H1 (cell line): Measurements from ENCODE around the gene POLR3C. TPM values are rescaled to one million over a fixed set of nuclear protein-coding genes. Genes with fewer than 3 reads are reported as not detected.

Experiments
- CTCF ChIA-PET: fragments of 300-600 bp; sonication (Branson Sonifier 250); formaldehyde crosslinking; loops from one replicate; lab custom pipeline; 2021; ENCODE audit not compliant: partially characterized antibody; lab: Charles Lee
- POLR2A ChIA-PET: fragments of 300-600 bp; sonication (Branson Sonifier 250); formaldehyde crosslinking; loops from one replicate; lab custom pipeline; 2021; ENCODE audit warnings: inconsistent platforms; ENCODE audit not compliant: partially characterized antibody; lab: Charles Lee
- DNase-seq, 2 experiments: peaks; one replicate each; pipeline versions ENCODE4 v3.0.0 to v3.0.0-alpha.2; 2010 to 2022; ENCODE audit warnings: low spot score in 2 of 2, low read depth in 1 of 2, mixed read lengths in 1 of 2
- FAIRE-seq: peaks from 2 replicates; lab custom pipeline; 2011; peaks lifted over from hg19 to GRCh38; lab: Jason Lieb, UNC
- H2AFZ ChIP-seq: 2 replicates; pipeline ENCODE4 v1.8.1; 2012; ENCODE audit warnings: low read length, inconsistent platforms
- H2AK5ac ChIP-seq: 2 replicates; pipeline ENCODE4 v1.6.1; 2013; ENCODE audit warnings: low read depth, low read length
- H2BK120ac ChIP-seq: replicated peaks from 2 replicates; pipeline ENCODE3; 2013; ENCODE audit warnings: low read depth, low read length, inconsistent platforms
- H2BK12ac ChIP-seq: 2 replicates; pipeline ENCODE4 v1.6.1; 2013; ENCODE audit warnings: low read depth, low read length
- H2BK15ac ChIP-seq: 2 replicates; pipeline ENCODE4 v1.6.1; 2013; ENCODE audit warnings: low read length
- H2BK20ac ChIP-seq: 2 replicates; pipeline ENCODE4 v1.6.1; 2013; ENCODE audit warnings: low read length
- H2BK5ac ChIP-seq: 2 replicates; pipeline ENCODE4 v1.6.1; 2013; ENCODE audit warnings: low read depth, low read length
- H3K14ac ChIP-seq: 2 replicates; pipeline ENCODE4 v1.6.1; 2013; ENCODE audit warnings: inconsistent platforms; ENCODE audit not compliant: insufficient read length
- H3K18ac ChIP-seq: 2 replicates; pipeline ENCODE4 v1.6.1; 2013; ENCODE audit warnings: low read length; ENCODE audit errors: extremely low read depth
- H3K23ac ChIP-seq: 2 replicates; pipeline ENCODE4 v1.6.1; 2013; ENCODE audit warnings: inconsistent platforms; ENCODE audit not compliant: insufficient read length
- H3K23me2 ChIP-seq: 2 replicates; pipeline ENCODE4 v1.6.1; 2013; ENCODE audit warnings: low read depth, low read length
- H3K27ac ChIP-seq: 2 replicates; pipeline ENCODE4 v1.6.1; 2011; ENCODE audit warnings: low read depth, low read length, inconsistent platforms
- H3K27me3 ChIP-seq, 4 experiments: replicated peaks in 1 of 4; 1 replicate in 1 of 4; 2 replicates in 3 of 4; pipeline versions ENCODE4 v1.6.1 to v1.8.1; 2011 to 2013; ENCODE audit warnings: low read length in 3 of 4, mild to moderate bottlenecking in 3 of 4, inconsistent platforms in 2 of 4, mixed read lengths in 2 of 4, moderate library complexity in 1 of 4; ENCODE audit not compliant: control insufficient read depth in 3 of 4, insufficient read depth in 3 of 4; ENCODE audit errors: extremely low read depth in 1 of 4
- H3K36me3 ChIP-seq, 4 experiments: 2 replicates each; pipeline versions ENCODE4 v1.6.1 to v1.8.1; 2011 to 2013; ENCODE audit warnings: mild to moderate bottlenecking in 4 of 4, low read length in 3 of 4, moderate library complexity in 2 of 4, control low read depth in 1 of 4, inconsistent platforms in 1 of 4; ENCODE audit not compliant: insufficient read depth in 4 of 4, control insufficient read depth in 2 of 4
- H3K4ac ChIP-seq: replicated peaks from 2 replicates; pipeline ENCODE3; 2013; ENCODE audit warnings: low read length, low read depth, mixed read lengths, inconsistent platforms; ENCODE audit not compliant: insufficient read length
- H3K4me1 ChIP-seq, 4 experiments: replicated peaks in 1 of 4; 1 replicate in 1 of 4; 2 replicates in 3 of 4; pipeline versions ENCODE4 v1.6.1 to v1.8.1; 2011 to 2013; ENCODE audit warnings: low read length in 3 of 4, inconsistent platforms in 2 of 4, mixed read lengths in 1 of 4; ENCODE audit not compliant: insufficient read depth in 4 of 4, control insufficient read depth in 3 of 4
- H3K4me2 ChIP-seq, 2 experiments: 2 replicates each; pipeline versions ENCODE4 v1.6.1 to v1.8.1; 2011 to 2013; ENCODE audit warnings: low read depth in 2 of 2, low read length in 2 of 2, control low read depth in 1 of 2, inconsistent platforms in 1 of 2, mild to moderate bottlenecking in 1 of 2; ENCODE audit not compliant: insufficient read depth in 1 of 2
- H3K4me3 ChIP-seq, 4 experiments: fragments of 200-600, 300-600 bp in 1 of 4; sonication (generic), shearing (Covaris generic), sonication (Bioruptor Twin) in 1 of 4; 2 replicates each; pipeline versions ENCODE4 v1.5.1 to v1.8.1; 2011 to 2016; ENCODE audit warnings: low read length in 4 of 4, low read depth in 3 of 4, control low read depth in 2 of 4, inconsistent platforms in 2 of 4, mild to moderate bottlenecking in 2 of 4, mixed read lengths in 1 of 4, moderate library complexity in 1 of 4; ENCODE audit not compliant: insufficient read depth in 2 of 4; ENCODE audit errors: extremely low read depth in 1 of 4
- H3K56ac ChIP-seq: replicated peaks from 2 replicates; pipeline ENCODE3; 2013; ENCODE audit warnings: low read depth, mild to moderate bottlenecking, mixed read lengths, low read length, inconsistent platforms; ENCODE audit not compliant: insufficient read length
- H3K79me1 ChIP-seq: 2 replicates; pipeline ENCODE4 v1.6.1; 2013; ENCODE audit warnings: low read depth, low read length, control low read depth
- H3K79me2 ChIP-seq, 2 experiments: 2 replicates each; pipeline versions ENCODE4 v1.6.1 to v1.8.1; 2012 to 2013; ENCODE audit warnings: low read length in 2 of 2, mild to moderate bottlenecking in 2 of 2, inconsistent platforms in 1 of 2; ENCODE audit not compliant: insufficient read depth in 2 of 2, control insufficient read depth in 1 of 2
- H3K9ac ChIP-seq, 4 experiments: replicated peaks in 1 of 4; 1 replicate in 1 of 4; 2 replicates in 3 of 4; pipeline versions ENCODE4 v1.6.1 to v1.8.1; 2011 to 2013; ENCODE audit warnings: low read depth in 3 of 4, low read length in 3 of 4, control low read depth in 2 of 4, mild to moderate bottlenecking in 2 of 4, moderate library complexity in 2 of 4, inconsistent platforms in 1 of 4; ENCODE audit errors: extremely low read depth in 1 of 4
- H3K9me3 ChIP-seq, 2 experiments: 2 replicates each; pipeline versions ENCODE4 v1.6.1 to v1.8.1; 2012 to 2013; ENCODE audit warnings: mild to moderate bottlenecking in 2 of 2, moderate library complexity in 2 of 2, control low read depth in 1 of 2, inconsistent platforms in 1 of 2, low read depth in 1 of 2, low read length in 1 of 2, mixed read lengths in 1 of 2; ENCODE audit not compliant: insufficient read depth in 2 of 2
- H4K20me1 ChIP-seq, 2 experiments: replicated peaks in 1 of 2; 2 replicates each; pipeline versions ENCODE3 to v1.8.1; 2011 to 2013; ENCODE audit warnings: inconsistent platforms in 2 of 2, low read length in 2 of 2, mild to moderate bottlenecking in 1 of 2; ENCODE audit not compliant: insufficient read depth in 2 of 2, control insufficient read depth in 1 of 2
- H4K5ac ChIP-seq: 2 replicates; pipeline ENCODE4 v1.6.1; 2013; ENCODE audit warnings: low read length, low read depth, mixed read lengths, inconsistent platforms; ENCODE audit not compliant: insufficient read length
- H4K8ac ChIP-seq: 2 replicates; pipeline ENCODE4 v1.8.0; 2013; ENCODE audit warnings: mild to moderate bottlenecking, moderate library complexity, low read length, inconsistent platforms; ENCODE audit not compliant: insufficient read depth; ENCODE audit errors: extremely low read depth
- H4K91ac ChIP-seq: replicated peaks from 2 replicates; pipeline ENCODE3; 2013; ENCODE audit warnings: low read length, mixed read lengths, inconsistent platforms; ENCODE audit not compliant: insufficient read length
- ASH2L ChIP-seq: fragments of 200-600, 300-600 bp; sonication (generic); IDR thresholded peaks from one replicate; pipeline ENCODE4 v1.7.1; 2017; ENCODE audit warnings: low read length
- BACH1 ChIP-seq: IDR thresholded peaks from 2 replicates; pipeline ENCODE4 v1.6.1; 2012; ENCODE audit warnings: low read length, improper control_type of control experiment
- CHD1 ChIP-seq: IDR thresholded peaks from 2 replicates; pipeline ENCODE4 v1.6.1; 2012; ENCODE audit warnings: low read depth, low read length, improper control_type of control experiment
- CTBP2 ChIP-seq: IDR thresholded peaks from 2 replicates; pipeline ENCODE4 v1.7.0; 2011; ENCODE audit warnings: borderline replicate concordance, mild to moderate bottlenecking, moderate library complexity, mixed read lengths, low read length; ENCODE audit not compliant: insufficient read depth, insufficient read length
- GTF2F1 ChIP-seq: IDR thresholded peaks from 2 replicates; pipeline ENCODE4 v1.6.1; 2012; ENCODE audit warnings: low read depth, low read length, improper control_type of control experiment, borderline replicate concordance
- JUN ChIP-seq: IDR thresholded peaks from 2 replicates; pipeline ENCODE4 v1.6.1; 2011; ENCODE audit warnings: low read depth, mild to moderate bottlenecking, improper control_type of control experiment, low read length
- NANOG ChIP-seq: IDR thresholded peaks from 2 replicates; pipeline ENCODE4 v1.6.1; 2011; ENCODE audit warnings: low read length, low read depth, mild to moderate bottlenecking, inconsistent platforms; ENCODE audit not compliant: insufficient read depth, poor library complexity, severe bottlenecking
- PHF8 ChIP-seq: fragments of 200-600 bp; sonication (generic); conservative IDR thresholded peaks from 2 replicates; pipeline ENCODE4 v1.7.1; 2012; ENCODE audit warnings: low read depth, mild to moderate bottlenecking, inconsistent platforms, low read length, moderate library complexity
- POLR2A ChIP-seq, 2 experiments: IDR thresholded peaks; 1 replicate in 1 of 2; 2 replicates in 1 of 2; pipeline ENCODE4 v1.6.1; 2011; ENCODE audit warnings: low read depth in 2 of 2, low read length in 2 of 2, mild to moderate bottlenecking in 2 of 2; ENCODE audit errors: control extremely low read depth in 1 of 2
- SP4 ChIP-seq: IDR thresholded peaks from 2 replicates; pipeline ENCODE4 v1.6.1; 2012; ENCODE audit warnings: low read length, inconsistent platforms
- TEAD4 ChIP-seq: IDR thresholded peaks from 2 replicates; pipeline ENCODE4 v1.6.1; 2012; ENCODE audit warnings: low read depth, low read length, inconsistent platforms, mixed read lengths
- YY1 ChIP-seq: IDR thresholded peaks from 2 replicates; pipeline ENCODE4 v1.6.1; 2011; ENCODE audit warnings: low read depth, mild to moderate bottlenecking, low read length
- WGBS, 2 experiments: shearing (Covaris generic) in 1 of 2; methylation state at CpG; one replicate each; pipeline versions ENCODE4 v1.1.6 to v1.1.7; 2013 to 2015; ENCODE audit warnings: low lambda C conversion rate in 2 of 2, mixed read lengths in 2 of 2, inconsistent platforms in 1 of 2, low coverage in 1 of 2, missing lambda C conversion rate in 1 of 2; ENCODE audit not compliant: insufficient replicate concordance in 2 of 2, insufficient coverage in 1 of 2, insufficient read length in 1 of 2; ENCODE audit errors: extremely low coverage in 1 of 2, missing lambda C conversion rate in 1 of 2; 5-methylcytosine and 5-hydroxymethylcytosine counted together
- polyA plus RNA-seq, 7 experiments: library from polyadenylated mRNA; depleted of rRNA in 3 of 7; stranded (reverse) in 5 of 7; unstranded in 2 of 7; fragments of >200 nt in 5 of 7; fragments of 200-250 nt in 2 of 7; gene quantifications; 1 replicate in 5 of 7; 2 replicates in 1 of 7; 4 replicates in 1 of 7; pipeline versions ENCODE4 v1.2.1 to v1.2.3, GENCODE V29; 2011 to 2013; ENCODE audit warnings: missing spikeins in 2 of 7, mixed read lengths in 2 of 7
- total RNA-seq: library from RNA; stranded (reverse); fragmentation: NEBNext Ultra II Directional; extraction: Animal tissue kit (Norgen Biotek cat#: 25700); gene quantifications from 2 replicates; pipeline ENCODE4 v1.2.1, GENCODE V29; 2021
- TF ChIP-seq, protein P1 (sequence below): IDR thresholded peaks from 2 replicates; pipeline ENCODE4 v1.6.1; 2012; ENCODE audit warnings: inconsistent platforms
- TF ChIP-seq, protein P2 (sequence below): IDR thresholded peaks from 2 replicates; pipeline ENCODE4 v1.6.1; 2012; ENCODE audit warnings: inconsistent platforms

POLR3C gene
- total and polyA plus RNA-seq, 2 of the 8 experiments (the other 6 are each of a cell fraction or from before 2014, with no cell fraction given): 26.8 TPM

DNA sequence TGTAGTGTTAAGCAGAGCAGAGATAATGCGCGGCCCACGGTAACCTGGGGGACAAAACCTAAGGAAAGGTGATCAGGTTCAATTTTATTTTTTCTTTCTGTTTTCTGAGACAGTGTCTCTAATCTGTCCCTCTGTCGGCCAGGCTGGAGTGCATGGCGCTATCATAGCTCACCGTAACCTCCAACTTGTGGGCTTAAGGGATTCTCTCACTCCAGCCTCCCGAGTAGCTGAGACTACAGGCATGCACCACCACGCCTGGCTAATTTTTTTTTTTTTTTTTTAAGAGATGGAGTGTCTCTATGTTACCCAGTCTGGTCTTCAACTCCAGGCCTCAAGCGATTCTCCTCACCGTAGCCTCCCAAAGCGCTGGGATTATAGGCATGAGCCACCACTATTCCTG is 62.4 kb downstream of the POLR3C start:
- H2BK15ac ChIP-seq: no peak overlapping the region
- FAIRE-seq: no peak
- peak overlapping the region; percentile 63 for H3K4me2 ChIP-seq
- TF ChIP-seq YY1 (no peak), PHF8 (no peak), POLR2A (IDR thresholded peaks at IDR 0.05; ENCODE audit: control extremely low read depth in 1 of 2, low read depth in 2 of 2, low read length in 2 of 2) (no peak), TEAD4 (no peak), JUN (no peak), ASH2L (no peak), BACH1 (no peak), NANOG (no peak), SP4 (no peak), GTF2F1 (no peak), CHD1 (no peak), CTBP2 (no peak)
- TF ChIP-seq, protein P1, sequence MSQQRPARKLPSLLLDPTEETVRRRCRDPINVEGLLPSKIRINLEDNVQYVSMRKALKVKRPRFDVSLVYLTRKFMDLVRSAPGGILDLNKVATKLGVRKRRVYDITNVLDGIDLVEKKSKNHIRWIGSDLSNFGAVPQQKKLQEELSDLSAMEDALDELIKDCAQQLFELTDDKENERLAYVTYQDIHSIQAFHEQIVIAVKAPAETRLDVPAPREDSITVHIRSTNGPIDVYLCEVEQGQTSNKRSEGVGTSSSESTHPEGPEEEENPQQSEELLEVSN: no peak
- TF ChIP-seq, protein P2, sequence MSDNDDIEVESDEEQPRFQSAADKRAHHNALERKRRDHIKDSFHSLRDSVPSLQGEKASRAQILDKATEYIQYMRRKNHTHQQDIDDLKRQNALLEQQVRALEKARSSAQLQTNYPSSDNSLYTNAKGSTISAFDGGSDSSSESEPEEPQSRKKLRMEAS: no peak
- H4K20me1 ChIP-seq: no peaks in the 10 kb centered on the region
- peaks cover 0 to 21% (median 15%) of the 10 kb centered on the region in 4 experiments; a peak in 6 of 7 replicates for H3K27me3 ChIP-seq
- H4K91ac ChIP-seq: no peak overlapping the region
- H3K4me1 ChIP-seq: no peaks in the 10 kb centered on the region; a peak in 1 of 7 replicates
- H3K23ac ChIP-seq: no peak overlapping the region
- no peaks in the 10 kb centered on the region for H3K36me3 ChIP-seq
- H3K4me3 ChIP-seq: peak overlapping the region; percentile 44 to 72 (median 67)
- peaks cover 5% of the 10 kb centered on the region; the same call in 1 of the 2 replicates for H3K23me2 ChIP-seq
- no peak overlapping the region for H4K5ac ChIP-seq
- H2BK12ac ChIP-seq: no peak overlapping the region
- H2BK120ac ChIP-seq: no peak overlapping the region
- no peak overlapping the region for H2BK5ac ChIP-seq
- no peaks in the 10 kb centered on the region for H3K79me1 ChIP-seq
- H3K56ac ChIP-seq: no peak overlapping the region
- no peak overlapping the region for H3K14ac ChIP-seq
- no peak overlapping the region for H2AFZ ChIP-seq
- POLR2A ChIA-PET: interaction anchor here (1.1 kb wide), 2 partner anchors 14 to 165 kb away, joined by 4 to 7 read pairs; no protein-coding TSS in a partner anchor
- no peak overlapping the region for H3K9ac ChIP-seq
- no peak overlapping the region for H2AK5ac ChIP-seq
- no peaks in the 10 kb centered on the region for H3K79me2 ChIP-seq
- WGBS, 2 experiments: 64% methylated on average over 11 of the region's 11 CpGs; no CpG with 5 or more reads in 1 of the 2 experiments
- H4K8ac ChIP-seq: no peak overlapping the region
- CTCF ChIA-PET: interaction anchor here (0.9 to 8.7 kb wide), 6 partner anchors 13 to 131 kb away, joined by 3 to 84 read pairs (median 11); partner anchors contain the start of genes ITGA10 and NUDT17
- H3K27ac ChIP-seq: no peak overlapping the region
- H2BK20ac ChIP-seq: no peak overlapping the region
- no peak overlapping the region; the same call in 1 of the 2 replicates for H3K18ac ChIP-seq
- no peaks in the 10 kb centered on the region for H3K9me3 ChIP-seq
- no peak overlapping the region for H3K4ac ChIP-seq
- no peak for DNase-seq
